Lower lobe of right lung (tissue), 2 donors: ENCODE measurements around the gene HYAL3. TPM values are rescaled to one million over a fixed set of nuclear protein-coding genes. Genes with fewer than 3 reads are reported as not detected.

Experiments
- ATAC-seq, 2 donors: fragments of 200-7000 bp; cut with Tn5 transposase; one replicate each; pipeline ENCODE4 v1.9.1; 2020 to 2022; ENCODE audit warnings: mild to moderate bottlenecking in 2 of 2, moderate library complexity in 2 of 2
- DNase-seq: peaks from one replicate; pipeline ENCODE4 v3.0.0-alpha.2; 2020
- H3K27ac ChIP-seq: fragments of 200-600 bp; one replicate; pipeline ENCODE4 v1.8.0; 2022
- H3K27me3 ChIP-seq: fragments of 200-600 bp; one replicate; pipeline ENCODE4 v1.8.0; 2022; ENCODE audit warnings: low read depth
- H3K36me3 ChIP-seq: fragments of 200-600 bp; one replicate; pipeline ENCODE4 v1.8.0; 2022; ENCODE audit warnings: mild to moderate bottlenecking
- H3K4me1 ChIP-seq: fragments of 200-600 bp; one replicate; pipeline ENCODE4 v1.8.0; 2022
- H3K4me3 ChIP-seq: fragments of 200-600 bp; one replicate; pipeline ENCODE4 v1.8.0; 2022; ENCODE audit warnings: mild to moderate bottlenecking
- H3K9me3 ChIP-seq: fragments of 200-600 bp; one replicate; pipeline ENCODE4 v1.8.0; 2022
- CTCF ChIP-seq: fragments of 200-600 bp; IDR thresholded peaks from one replicate; pipeline ENCODE4 v1.8.0; 2022; ENCODE audit warnings: antibody characterized with exemption, mild to moderate bottlenecking
- intact Hi-C: fragments of 100-400 bp; cut with DNase I; formaldehyde crosslinking; loops from one replicate; pipeline ENCODE4 v1.11.0; 2022
- total RNA-seq: library from RNA; stranded (reverse); fragmentation: NEBNext Ultra II Directional; extraction: Animal tissue kit (Norgen Biotek cat#: 25700); gene quantifications from one replicate; pipeline ENCODE4 v1.2.1, GENCODE V29; 2021
- donor health status: DM: no; HTN: yes; CAD: no; lungs with severe emphysema.

HYAL3 gene
- total RNA-seq, 1 donor from 2014 or later: 4.0 TPM

GRCh38 chr3:50260027-50260941 lies 38.9 kb downstream of the HYAL3 start:
- Histone ChIP-seq H3K27ac (peak overlapping the region; percentile 96), H3K4me1 (peaks cover 72% of the 10 kb centered on the region), H3K9me3 (no peaks in the 10 kb centered on the region), H3K27me3 (no peaks in the 10 kb centered on the region), H3K36me3 (peaks cover 42% of the 10 kb centered on the region), H3K4me3 (peak overlapping the region; percentile 56)
- intact Hi-C loops: no loop called here
- DNase-seq (peak; percentile 96), ATAC-seq (peak; percentile 89 to 91)
- TF ChIP-seq CTCF: peak; percentile 98

- ATAC-seq: peak in 1 of 2 donors; percentile 0
- H3K9me3 ChIP-seq: no peaks in the 10 kb centered on the region
- intact Hi-C loops: no loop called here
- H3K4me1 ChIP-seq: peaks cover 72% of the 10 kb centered on the region
- DNase-seq: no peak
- peak overlapping the region; percentile 96 for H3K27ac ChIP-seq
- no peaks in the 10 kb centered on the region for H3K27me3 ChIP-seq
- no peak for TF ChIP-seq CTCF
- H3K4me3 ChIP-seq: peak overlapping the region; percentile 56
- peaks cover 49% of the 10 kb centered on the region for H3K36me3 ChIP-seq
Observed at GRCh38 chr3:50259432-50260026, 39.7 kb downstream of the HYAL3 start.

DNA sequence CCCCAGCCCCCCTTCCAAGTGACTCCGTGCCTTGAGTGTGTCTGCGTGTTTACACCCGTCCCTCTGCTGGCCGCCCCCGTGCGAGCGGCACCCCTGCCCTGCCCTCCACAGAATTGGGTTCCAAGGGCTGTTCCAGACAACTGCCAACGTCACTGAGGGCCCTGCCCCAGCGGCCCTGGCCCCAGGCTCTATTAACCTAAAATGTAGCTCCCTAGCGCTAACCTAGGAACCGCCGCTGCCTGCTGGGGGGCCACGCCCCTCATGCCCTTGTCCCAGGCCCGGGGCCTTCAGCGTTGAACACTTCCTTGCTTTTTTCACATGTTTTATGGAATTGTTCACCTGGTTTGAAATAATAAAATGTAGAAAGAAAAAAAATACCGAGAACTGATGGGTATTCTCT lies 40.2 kb downstream of the HYAL3 start:
- Histone ChIP-seq H3K4me1 (peaks cover 72% of the 10 kb centered on the region), H3K27ac (peak overlapping the region; percentile 96), H3K36me3 (peaks cover 55% of the 10 kb centered on the region), H3K9me3 (no peaks in the 10 kb centered on the region), H3K27me3 (no peaks in the 10 kb centered on the region), H3K4me3 (no peak overlapping the region)
- DNase-seq (no peak), ATAC-seq (no peak)
- TF ChIP-seq CTCF: no peak
- intact Hi-C loops: no loop called here

DNA sequence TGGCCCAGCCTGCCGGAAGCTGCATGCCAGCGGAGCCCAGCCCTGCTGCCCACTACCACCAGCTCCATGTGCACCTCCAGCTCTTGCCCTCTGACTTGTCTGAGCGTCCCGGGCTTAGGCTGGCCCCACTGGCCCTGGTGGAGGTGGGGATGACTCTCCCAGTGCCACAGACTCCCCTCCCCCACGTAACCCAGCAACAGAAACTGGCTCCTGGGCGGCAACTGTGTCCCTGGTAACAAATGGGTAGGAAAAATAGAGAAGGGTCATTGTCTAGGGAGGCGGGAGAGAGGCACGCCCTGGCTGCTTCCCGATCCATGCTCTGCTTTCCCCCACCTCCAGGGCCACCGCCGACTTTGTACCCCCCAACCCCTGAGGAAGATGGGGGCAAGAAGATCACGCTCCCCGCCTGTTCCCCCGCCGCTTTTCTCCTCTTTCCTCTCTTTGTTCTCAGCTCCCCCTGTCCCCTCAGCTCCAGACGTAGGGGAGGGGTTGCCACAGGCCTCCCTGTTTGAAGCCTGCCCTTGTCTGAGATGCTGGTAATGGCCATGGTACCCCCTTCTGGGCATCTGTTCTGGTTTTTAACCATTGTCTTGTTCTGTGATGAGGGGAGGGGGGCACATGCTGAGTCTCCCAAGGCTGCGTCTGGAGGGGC lies 41.0 kb downstream of the HYAL3 start:
- Histone ChIP-seq H3K4me1 (peaks cover 70% of the 10 kb centered on the region), H3K27ac (peak overlapping the region; percentile 96), H3K27me3 (no peaks in the 10 kb centered on the region), H3K4me3 (no peak overlapping the region), H3K36me3 (peaks cover 63% of the 10 kb centered on the region), H3K9me3 (no peaks in the 10 kb centered on the region)
- DNase-seq: no peak
- intact Hi-C loops: no loop called here
- TF ChIP-seq CTCF: no peak
- ATAC-seq: no peak

DNA sequence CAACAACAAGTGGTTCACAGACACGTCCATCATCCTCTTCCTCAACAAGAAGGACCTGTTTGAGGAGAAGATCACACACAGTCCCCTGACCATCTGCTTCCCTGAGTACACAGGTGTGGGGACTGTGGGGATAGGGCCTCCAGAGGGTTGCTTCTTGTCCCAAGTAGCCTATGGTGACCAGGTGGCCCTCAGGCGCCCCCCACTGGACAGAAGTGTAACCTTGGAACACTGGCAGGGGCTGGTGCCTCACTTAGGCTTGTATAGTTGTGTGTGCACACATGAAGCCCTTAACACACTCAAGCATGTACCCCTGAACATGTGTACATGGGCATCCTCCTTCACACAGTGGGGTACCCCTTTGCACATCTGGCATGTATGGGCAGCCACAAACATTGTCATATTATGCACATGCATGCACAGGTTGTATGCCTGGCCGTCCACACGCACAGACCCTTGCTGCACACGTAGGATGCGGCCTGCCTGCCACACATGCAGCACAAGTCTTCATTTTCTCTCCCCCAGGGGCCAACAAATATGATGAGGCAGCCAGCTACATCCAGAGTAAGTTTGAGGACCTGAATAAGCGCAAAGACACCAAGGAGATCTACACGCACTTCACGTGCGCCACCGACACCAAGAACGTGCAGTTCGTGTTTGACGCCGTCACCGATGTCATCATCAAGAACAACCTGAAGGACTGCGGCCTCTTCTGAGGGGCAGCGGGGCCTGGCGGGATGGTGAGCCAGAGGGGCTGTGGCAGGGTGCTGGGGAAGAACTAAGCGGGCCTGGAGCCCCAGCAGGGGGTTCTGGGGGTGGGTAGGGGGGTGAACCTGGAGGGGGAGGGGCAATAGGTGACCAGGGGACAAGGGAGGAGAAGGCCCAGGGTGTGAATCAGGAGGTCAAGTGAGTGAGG lies 42.0 kb downstream of the HYAL3 start:
- H3K4me1 ChIP-seq: peaks cover 78% of the 10 kb centered on the region

More for the DNA sequence above, 42.0 kb downstream of the HYAL3 start:
- Histone ChIP-seq H3K4me3 (no peak overlapping the region), H3K27ac (peak overlapping the region; percentile 96), H3K36me3 (peaks cover 72% of the 10 kb centered on the region), H3K9me3 (no peaks in the 10 kb centered on the region), H3K27me3 (no peaks in the 10 kb centered on the region)
- ATAC-seq (no peak), DNase-seq (no peak)
- peak; percentile 50 for TF ChIP-seq CTCF
- intact Hi-C loops: no loop called here
